PFSK-1 (cell line): ENCODE measurements around the gene ZIM2.

ENCODE experiments used
- FOXP2 ChIP-seq: optimal IDR thresholded peaks from 2 replicates; pipeline ENCODE3; 2011; ENCODE audit warnings: borderline replicate concordance, control low read depth, inconsistent platforms; ENCODE audit not compliant: insufficient read depth; ENCODE audit errors: extremely low read length, extremely low read depth
- POLR2AphosphoS5 ChIP-seq: IDR thresholded peaks from 2 replicates; pipeline ENCODE4 v1.6.1; 2012; ENCODE audit warnings: low read depth, mild to moderate bottlenecking, control low read depth, low read length, moderate library complexity
- REST ChIP-seq, 2 experiments: IDR thresholded peaks; 2 replicates each; pipeline versions ENCODE4 v1.6.1 to v1.8.0; 2011 to 2012; ENCODE audit warnings: low read depth in 2 of 2, low read length in 2 of 2, control low read depth in 1 of 2, inconsistent platforms in 1 of 2, mild to moderate bottlenecking in 1 of 2, moderate library complexity in 1 of 2; ENCODE audit not compliant: insufficient read depth in 1 of 2
- SIN3A ChIP-seq: IDR thresholded peaks from 2 replicates; pipeline ENCODE4 v1.6.1; 2012; ENCODE audit warnings: mild to moderate bottlenecking, low read length, moderate library complexity, borderline replicate concordance; ENCODE audit not compliant: insufficient read depth
- TAF1 ChIP-seq: IDR thresholded peaks from 2 replicates; pipeline ENCODE4 v1.6.1; 2012; ENCODE audit warnings: low read length, control low read depth, borderline replicate concordance; ENCODE audit not compliant: insufficient read depth

The ZIM2 gene

GRCh38 chr19:56838024-56838908 is 2.3 kb downstream of the ZIM2 start:
- TF ChIP-seq FOXP2 (no peak), TAF1 (no peak), SIN3A (no peak), POLR2AphosphoS5 (no peak), REST (IDR thresholded peaks at IDR 0.05; ENCODE audit: insufficient read depth in 1 of 2, low read depth in 2 of 2, low read length in 2 of 2) (no peak)

GRCh38 chr19:56837492-56838023 is 3.0 kb downstream of the ZIM2 start:
- TF ChIP-seq TAF1 (no peak), POLR2AphosphoS5 (no peak), SIN3A (no peak), FOXP2 (no peak), REST (IDR thresholded peaks at IDR 0.05; ENCODE audit: insufficient read depth in 1 of 2, low read depth in 2 of 2, low read length in 2 of 2) (no peak)

- TF ChIP-seq TAF1 (no peak), POLR2AphosphoS5 (no peak), FOXP2 (no peak), REST (IDR thresholded peaks at IDR 0.05; ENCODE audit: insufficient read depth in 1 of 2, low read depth in 2 of 2, low read length in 2 of 2) (no peak), SIN3A (no peak)
These were observed 3.5 kb downstream of the ZIM2 start for GRCh38 chr19:56837004-56837403.

- TF ChIP-seq SIN3A (no peak), POLR2AphosphoS5 (no peak), FOXP2 (no peak), TAF1 (no peak), REST (IDR thresholded peaks at IDR 0.05; ENCODE audit: insufficient read depth in 1 of 2, low read depth in 2 of 2, low read length in 2 of 2) (no peak)
These were observed 4.5 kb downstream of the ZIM2 start for GRCh38 chr19:56836059-56836458.
